ENCODE measurements around the gene TNFAIP8L1.
A peak's percentile ranks its signal among the peaks of the same experiment; 100 is the strongest.

TNFAIP8L1 gene

GRCh38 chr19:4596033-4596904 lies 43.0 kb upstream of the TNFAIP8L1 start:
- no peak for FAIRE-seq
- no peak for DNase-seq (ENCODE audit: insufficient read length, low spot score)
- TF ChIP-seq POU2F2 (IDR thresholded peaks at IDR 0.05; ENCODE audit: low read depth, low read length) = no peak
- no peak for TF ChIP-seq TAF1 (IDR thresholded peaks at IDR 0.05; ENCODE audit: low read depth, low read length)
- TF ChIP-seq SPI1 (IDR thresholded peaks at IDR 0.05; ENCODE audit: low read depth, low read length) = no peak
- TF ChIP-seq POLR2A (IDR thresholded peaks at IDR 0.05; ENCODE audit: low read depth, low read length) = no peak
- TF ChIP-seq POLR2AphosphoS5 (IDR thresholded peaks at IDR 0.05; ENCODE audit: low read depth, low read length) = no peak
- TF ChIP-seq PAX5 (IDR thresholded peaks at IDR 0.05; ENCODE audit: insufficient read depth, low read length, severe bottlenecking) = no peak

GRCh38 chr19:4597278-4597974 lies 41.9 kb upstream of the TNFAIP8L1 start:
- DNase-seq (ENCODE audit: insufficient read length, low spot score) (no peak), FAIRE-seq (no peak)
- TF ChIP-seq POLR2AphosphoS5 (IDR thresholded peaks at IDR 0.05; ENCODE audit: low read depth, low read length) = no peak
- TF ChIP-seq TAF1 (IDR thresholded peaks at IDR 0.05; ENCODE audit: low read depth, low read length) = no peak
- no peak for TF ChIP-seq POLR2A (IDR thresholded peaks at IDR 0.05; ENCODE audit: low read depth, low read length)
- no peak for TF ChIP-seq PAX5 (IDR thresholded peaks at IDR 0.05; ENCODE audit: insufficient read depth, low read length, severe bottlenecking)
- no peak for TF ChIP-seq SPI1 (IDR thresholded peaks at IDR 0.05; ENCODE audit: low read depth, low read length)
- TF ChIP-seq POU2F2 (IDR thresholded peaks at IDR 0.05; ENCODE audit: low read depth, low read length) = no peak

GRCh38 chr19:4597975-4598671 lies 41.2 kb upstream of the TNFAIP8L1 start:
- TF ChIP-seq PAX5 (IDR thresholded peaks at IDR 0.05; ENCODE audit: insufficient read depth, low read length, severe bottlenecking) (no peak), POU2F2 (IDR thresholded peaks at IDR 0.05; ENCODE audit: low read depth, low read length) (no peak)
- peak; percentile 75 for DNase-seq (ENCODE audit: insufficient read length, low spot score)
- FAIRE-seq = peak; percentile 23

- FAIRE-seq (no peak), DNase-seq (ENCODE audit: insufficient read length, low spot score) (no peak)
- TF ChIP-seq TAF1 (IDR thresholded peaks at IDR 0.05; ENCODE audit: low read depth, low read length) (no peak), POU2F2 (IDR thresholded peaks at IDR 0.05; ENCODE audit: low read depth, low read length) (no peak), PAX5 (IDR thresholded peaks at IDR 0.05; ENCODE audit: insufficient read depth, low read length, severe bottlenecking) (no peak), POLR2A (IDR thresholded peaks at IDR 0.05; ENCODE audit: low read depth, low read length) (no peak), POLR2AphosphoS5 (IDR thresholded peaks at IDR 0.05; ENCODE audit: low read depth, low read length) (no peak), SPI1 (IDR thresholded peaks at IDR 0.05; ENCODE audit: low read depth, low read length) (no peak)
Observed at GRCh38 chr19:4598712-4599111, 40.6 kb upstream of the TNFAIP8L1 start.

DNA sequence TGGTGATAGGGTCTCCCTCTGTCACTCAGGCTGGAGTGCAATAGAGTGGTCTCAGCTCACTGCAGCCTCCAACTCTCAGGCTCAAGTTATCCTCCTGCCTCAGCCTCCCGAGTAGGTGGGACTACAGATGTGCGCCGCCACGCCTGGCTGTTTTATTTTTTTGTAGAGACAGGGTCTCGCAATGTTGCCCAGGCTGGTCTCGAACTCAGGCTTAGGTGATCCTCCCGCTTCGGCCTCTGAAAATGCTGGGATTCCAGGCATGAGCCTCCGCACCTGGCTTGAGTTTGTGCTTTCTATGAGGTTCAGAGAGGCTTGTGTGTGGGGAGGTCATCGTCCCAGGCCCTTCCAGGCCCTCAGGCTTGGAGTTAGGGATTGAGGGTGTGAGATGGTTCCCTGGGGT lies 39.2 kb upstream of the TNFAIP8L1 start:
- DNase-seq (ENCODE audit: insufficient read length, low spot score) (no peak), FAIRE-seq (no peak)
- no peak for TF ChIP-seq POLR2AphosphoS5 (IDR thresholded peaks at IDR 0.05; ENCODE audit: low read depth, low read length)
- TF ChIP-seq POLR2A (IDR thresholded peaks at IDR 0.05; ENCODE audit: low read depth, low read length) = no peak
- no peak for TF ChIP-seq TAF1 (IDR thresholded peaks at IDR 0.05; ENCODE audit: low read depth, low read length)
- no peak for TF ChIP-seq SPI1 (IDR thresholded peaks at IDR 0.05; ENCODE audit: low read depth, low read length)
- no peak for TF ChIP-seq PAX5 (IDR thresholded peaks at IDR 0.05; ENCODE audit: insufficient read depth, low read length, severe bottlenecking)
- no peak for TF ChIP-seq POU2F2 (IDR thresholded peaks at IDR 0.05; ENCODE audit: low read depth, low read length)

- FAIRE-seq (no peak), DNase-seq (ENCODE audit: insufficient read length, low spot score) (no peak)
Observed at GRCh38 chr19:4600893-4601292, 38.4 kb upstream of the TNFAIP8L1 start.

GRCh38 chr19:4602173-4602788 lies 37.0 kb upstream of the TNFAIP8L1 start:
- FAIRE-seq = no peak
- TF ChIP-seq POLR2A (IDR thresholded peaks at IDR 0.05; ENCODE audit: low read depth, low read length) (no peak), POU2F2 (IDR thresholded peaks at IDR 0.05; ENCODE audit: low read depth, low read length) (no peak), TAF1 (IDR thresholded peaks at IDR 0.05; ENCODE audit: low read depth, low read length) (no peak), PAX5 (IDR thresholded peaks at IDR 0.05; ENCODE audit: insufficient read depth, low read length, severe bottlenecking) (no peak), POLR2AphosphoS5 (IDR thresholded peaks at IDR 0.05; ENCODE audit: low read depth, low read length) (no peak), SPI1 (IDR thresholded peaks at IDR 0.05; ENCODE audit: low read depth, low read length) (no peak)
- DNase-seq (ENCODE audit: insufficient read length, low spot score) = no peak

More at GRCh38 chr19:4600893-4601292, 38.4 kb upstream of the TNFAIP8L1 start:
- no peak for TF ChIP-seq SPI1 (IDR thresholded peaks at IDR 0.05; ENCODE audit: low read depth, low read length)
- no peak for TF ChIP-seq POLR2AphosphoS5 (IDR thresholded peaks at IDR 0.05; ENCODE audit: low read depth, low read length)
- no peak for TF ChIP-seq POLR2A (IDR thresholded peaks at IDR 0.05; ENCODE audit: low read depth, low read length)

- FAIRE-seq = no peak
- TF ChIP-seq POLR2AphosphoS5 (IDR thresholded peaks at IDR 0.05; ENCODE audit: low read depth, low read length) (no peak), PAX5 (IDR thresholded peaks at IDR 0.05; ENCODE audit: insufficient read depth, low read length, severe bottlenecking) (no peak), TAF1 (IDR thresholded peaks at IDR 0.05; ENCODE audit: low read depth, low read length) (no peak), POLR2A (IDR thresholded peaks at IDR 0.05; ENCODE audit: low read depth, low read length) (no peak), SPI1 (IDR thresholded peaks at IDR 0.05; ENCODE audit: low read depth, low read length) (no peak), POU2F2 (IDR thresholded peaks at IDR 0.05; ENCODE audit: low read depth, low read length) (no peak)
Observed at GRCh38 chr19:4602915-4603314, 36.4 kb upstream of the TNFAIP8L1 start.

GRCh38 chr19:4604912-4605311 lies 34.4 kb upstream of the TNFAIP8L1 start:
- FAIRE-seq = no peak
- no peak for DNase-seq (ENCODE audit: insufficient read length, low spot score)
- no peak for TF ChIP-seq POLR2AphosphoS5 (IDR thresholded peaks at IDR 0.05; ENCODE audit: low read depth, low read length)
- no peak for TF ChIP-seq SPI1 (IDR thresholded peaks at IDR 0.05; ENCODE audit: low read depth, low read length)
- TF ChIP-seq POU2F2 (IDR thresholded peaks at IDR 0.05; ENCODE audit: low read depth, low read length) = no peak
- no peak for TF ChIP-seq PAX5 (IDR thresholded peaks at IDR 0.05; ENCODE audit: insufficient read depth, low read length, severe bottlenecking)
- TF ChIP-seq POLR2A (IDR thresholded peaks at IDR 0.05; ENCODE audit: low read depth, low read length) = no peak
- TF ChIP-seq TAF1 (IDR thresholded peaks at IDR 0.05; ENCODE audit: low read depth, low read length) = no peak

More at GRCh38 chr19:4602915-4603314, 36.4 kb upstream of the TNFAIP8L1 start:
- DNase-seq (ENCODE audit: insufficient read length, low spot score) = no peak
